ENCODE measurements around the gene COL11A1.
"Not testable (repeated sequence)": the region's sequence is repeated elsewhere in the genome, so short reads cannot be mapped to it uniquely, and the experiment has no call there.

COL11A1 gene

GRCh38 chr1:102833151-102833550, 275.2 kb downstream of the COL11A1 start:
- ChIA-PET POLR2A (no interaction called here), CTCF (no interaction called here)
- Histone ChIP-seq H3K4me1 (ENCODE audit: control extremely low read depth in 1 of 4, control insufficient read depth in 4 of 4, insufficient read depth in 4 of 4, low read length in 3 of 4) (no peaks in the 10 kb centered on the region), H3K27ac (ENCODE audit: insufficient read depth in 1 of 2, low read depth in 1 of 2, low read length in 2 of 2, poor library complexity in 1 of 2, severe bottlenecking in 2 of 2) (no peak overlapping the region), H3K9me3 (ENCODE audit: control extremely low read depth in 1 of 5, control insufficient read depth in 4 of 5, insufficient read depth in 2 of 5, low read depth in 1 of 5, low read length in 4 of 5) (peaks cover 0 to 7% (median 0%) of the 10 kb centered on the region in 5 experiments), H3K4me3 (ENCODE audit: control insufficient read depth in 1 of 7, extremely low read depth in 1 of 7, insufficient read depth in 4 of 7, low read depth in 2 of 7, low read length in 6 of 7) (no peak overlapping the region), H3K27me3 (replicated peaks in 2 of 5; ENCODE audit: control insufficient read depth in 4 of 5, insufficient read depth in 5 of 5, low read length in 4 of 5) (no peaks in the 10 kb centered on the region), H3K36me3 (ENCODE audit: control insufficient read depth in 4 of 4, insufficient read depth in 4 of 4, low read length in 3 of 4) (no peaks in the 10 kb centered on the region)
- 87% methylated on average over 2 of the region's 2 CpGs for WGBS (ENCODE audit: insufficient coverage)
- no peak for DNase-seq

DNA sequence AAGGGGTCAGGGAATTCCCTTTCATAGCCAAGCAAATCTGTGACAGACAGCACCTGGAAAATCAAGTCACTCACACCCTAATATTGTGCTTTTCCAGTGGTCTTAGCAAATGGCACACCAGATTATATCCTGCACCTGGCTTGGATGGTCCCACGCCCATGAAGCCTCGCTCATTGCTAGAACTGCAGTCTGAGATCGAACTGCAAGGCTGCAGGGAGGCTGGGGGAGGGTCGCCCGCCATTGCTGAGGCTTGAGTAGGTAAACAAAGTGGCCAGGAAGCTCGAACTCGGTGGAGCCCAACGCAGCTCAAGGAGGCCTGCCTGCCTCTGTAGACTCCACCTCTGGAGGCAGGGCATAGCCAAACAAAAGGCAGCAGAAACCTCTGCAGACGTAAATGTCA, 281.6 kb downstream of the COL11A1 start:
- H3K27ac ChIP-seq (ENCODE audit: insufficient read depth in 1 of 2, low read depth in 1 of 2, low read length in 2 of 2, poor library complexity in 1 of 2, severe bottlenecking in 2 of 2); H3K36me3 ChIP-seq (ENCODE audit: control insufficient read depth in 4 of 4, insufficient read depth in 4 of 4, low read length in 3 of 4); H3K27me3 ChIP-seq (replicated peaks in 2 of 5; ENCODE audit: control insufficient read depth in 4 of 5, insufficient read depth in 5 of 5, low read length in 4 of 5); H3K4me3 ChIP-seq (ENCODE audit: control insufficient read depth in 1 of 7, extremely low read depth in 1 of 7, insufficient read depth in 4 of 7, low read depth in 2 of 7, low read length in 6 of 7); H3K9me3 ChIP-seq (ENCODE audit: control extremely low read depth in 1 of 5, control insufficient read depth in 4 of 5, insufficient read depth in 2 of 5, low read depth in 1 of 5, low read length in 4 of 5); DNase-seq; CTCF ChIA-PET; H3K4me1 ChIP-seq (ENCODE audit: control extremely low read depth in 1 of 4, control insufficient read depth in 4 of 4, insufficient read depth in 4 of 4, low read length in 3 of 4); POLR2A ChIA-PET: not testable (repeated sequence)
- WGBS (ENCODE audit: insufficient coverage) = 91% methylated on average over 9 of the region's 9 CpGs

Data from common myeloid progenitor, CD34-positive (primary cell).